Measurements from ENCODE around the gene DENND4B. TPM values are rescaled to one million over a fixed set of nuclear protein-coding genes. Genes with fewer than 3 reads are reported as not detected.

The DENND4B gene
- total and polyA plus RNA-seq, 4 donors = 9.7 to 27.2 (median 11.6) TPM

- no peaks in the 10 kb centered on the region for H3K9me3 ChIP-seq (ENCODE audit: control insufficient read depth in 4 of 4, low read length in 3 of 4)
- TF ChIP-seq SP1 (IDR thresholded peaks at IDR 0.05) (no peak), FOXA1 (IDR thresholded peaks at IDR 0.05) (no peak), YY1 (IDR thresholded peaks at IDR 0.05) (no peak)
- peaks cover 2 to 39% (median 19%) of the 10 kb centered on the region in 4 donors for H3K36me3 ChIP-seq (ENCODE audit: control insufficient read depth in 4 of 4, insufficient read depth in 3 of 4, low read depth in 1 of 4, low read length in 3 of 4)
- peaks cover 14 to 35% (median 21%) of the 10 kb centered on the region in 4 donors for H3K4me1 ChIP-seq (ENCODE audit: control insufficient read depth in 4 of 4, insufficient read depth in 4 of 4, low read length in 3 of 4)
- no peak overlapping the region for H3K27ac ChIP-seq (ENCODE audit: low read depth in 1 of 2, low read length in 2 of 2)
- no peak overlapping the region for H3K4me3 ChIP-seq (ENCODE audit: low read depth in 1 of 3, low read length in 3 of 3)
- H3K27me3 ChIP-seq (ENCODE audit: control insufficient read depth in 4 of 4, insufficient read depth in 4 of 4, low read length in 3 of 4) = no peaks in the 10 kb centered on the region
- no peak for DNase-seq (ENCODE audit: low spot score)
- WGBS = 97% methylated on average over 34 of the region's 34 CpGs
- no peak overlapping the region for H3K9ac ChIP-seq (ENCODE audit: low read depth in 1 of 2, low read length in 2 of 2)
Measured at GRCh38 chr1:153941826-153942725, 4.4 kb downstream of the DENND4B start.

GRCh38 chr1:153940756-153941155 lies 5.8 kb downstream of the DENND4B start:
- Histone ChIP-seq H3K4me3 (ENCODE audit: low read depth in 1 of 3, low read length in 3 of 3) (no peak overlapping the region), H3K27me3 (ENCODE audit: control insufficient read depth in 4 of 4, insufficient read depth in 4 of 4, low read length in 3 of 4) (no peaks in the 10 kb centered on the region), H3K27ac (ENCODE audit: low read depth in 1 of 2, low read length in 2 of 2) (no peak overlapping the region), H3K36me3 (ENCODE audit: control insufficient read depth in 4 of 4, insufficient read depth in 3 of 4, low read depth in 1 of 4, low read length in 3 of 4) (peaks cover 7 to 52% (median 31%) of the 10 kb centered on the region in 4 donors), H3K9me3 (ENCODE audit: control insufficient read depth in 4 of 4, low read length in 3 of 4) (no peaks in the 10 kb centered on the region), H3K4me1 (ENCODE audit: control insufficient read depth in 4 of 4, insufficient read depth in 4 of 4, low read length in 3 of 4) (peaks cover 10 to 30% (median 16%) of the 10 kb centered on the region in 4 donors), H3K9ac (ENCODE audit: low read depth in 1 of 2, low read length in 2 of 2) (no peak overlapping the region)
- TF ChIP-seq GABPA (IDR thresholded peaks at IDR 0.05 in 1 of 2, conservative IDR thresholded peaks at IDR 0.05 in 1 of 2) (no peak), ATF3 (IDR thresholded peaks at IDR 0.05) (no peak)
- DNase-seq (ENCODE audit: low spot score) = no peak
- 97% methylated on average over 8 of the region's 8 CpGs for WGBS

GRCh38 chr1:153939476-153939875 lies 7.0 kb downstream of the DENND4B start:
- Histone ChIP-seq H3K4me3 (ENCODE audit: low read depth in 1 of 3, low read length in 3 of 3) (no peak overlapping the region), H3K9me3 (ENCODE audit: control insufficient read depth in 4 of 4, low read length in 3 of 4) (no peaks in the 10 kb centered on the region), H3K27ac (ENCODE audit: low read depth in 1 of 2, low read length in 2 of 2) (no peak overlapping the region), H3K9ac (ENCODE audit: low read depth in 1 of 2, low read length in 2 of 2) (no peak overlapping the region), H3K4me1 (ENCODE audit: control insufficient read depth in 4 of 4, insufficient read depth in 4 of 4, low read length in 3 of 4) (peaks cover 10 to 17% (median 12%) of the 10 kb centered on the region in 4 donors), H3K36me3 (ENCODE audit: control insufficient read depth in 4 of 4, insufficient read depth in 3 of 4, low read depth in 1 of 4, low read length in 3 of 4) (peaks cover 7 to 62% (median 40%) of the 10 kb centered on the region in 4 donors), H3K27me3 (ENCODE audit: control insufficient read depth in 4 of 4, insufficient read depth in 4 of 4, low read length in 3 of 4) (no peaks in the 10 kb centered on the region)
- TF ChIP-seq ZBTB33 (IDR thresholded peaks at IDR 0.05) (no peak), GABPA (IDR thresholded peaks at IDR 0.05 in 1 of 2, conservative IDR thresholded peaks at IDR 0.05 in 1 of 2) (no peak), REST (IDR thresholded peaks at IDR 0.05) (no peak), NR2F2 (IDR thresholded peaks at IDR 0.05) (no peak), FOXA2 (IDR thresholded peaks at IDR 0.05) (no peak), EGR1 (IDR thresholded peaks at IDR 0.05; ENCODE audit: low read depth in 2 of 2) (no peak), FOXA1 (IDR thresholded peaks at IDR 0.05) (no peak), TAF1 (conservative IDR thresholded peaks at IDR 0.05) (no peak)
- no peak for DNase-seq (ENCODE audit: low spot score)
- WGBS = 98% methylated on average over 12 of the region's 12 CpGs
